Astrocyte of the spinal cord (primary cell): ENCODE results near the gene SEC24A.
"Not testable (repeated sequence)": the region's sequence is repeated elsewhere in the genome, so short reads cannot be mapped to it uniquely, and the experiment has no call there.

Experiments
- DNase-seq: peaks from one replicate; pipeline ENCODE4 v3.0.0; 2011; ENCODE audit warnings: low read depth, low spot score
- H3K4me3 ChIP-seq: 2 replicates; pipeline ENCODE4 v1.5.1; 2011; ENCODE audit warnings: low read depth, mild to moderate bottlenecking, low read length, moderate library complexity
- CTCF ChIP-seq: IDR thresholded peaks from 2 replicates; pipeline ENCODE4 v1.5.1; 2012; ENCODE audit warnings: low read depth, mild to moderate bottlenecking, low read length, inconsistent platforms
- in situ Hi-C: cut with HindIII; loops from 2 replicates; pipeline ENCODE4 v1.10.0; 2017; ENCODE audit warnings: low sequenced_read_pairs

The SEC24A gene

GRCh38 chr5:134649163-134649835, 714 bp downstream of the SEC24A start:
- DNase-seq = peak; percentile 15
- in situ Hi-C loops = no loop called here
- TF ChIP-seq CTCF = no peak
- H3K4me3 ChIP-seq = peak overlapping the region; percentile 79

GRCh38 chr5:134650660-134651059, 2.1 kb downstream of the SEC24A start:
- H3K4me3 ChIP-seq, DNase-seq, in situ Hi-C loops: not testable (repeated sequence)

GRCh38 chr5:134651531-134651930, 2.9 kb downstream of the SEC24A start:
- no peak for TF ChIP-seq CTCF
- in situ Hi-C loops = no loop called here
- no peak overlapping the region for H3K4me3 ChIP-seq
- no peak for DNase-seq

GRCh38 chr5:134656690-134657089, 8.1 kb downstream of the SEC24A start:
- H3K4me3 ChIP-seq = no peak overlapping the region
- TF ChIP-seq CTCF = no peak
- in situ Hi-C loops = no loop called here

GRCh38 chr5:134659456-134659855, 10.9 kb downstream of the SEC24A start:
- H3K4me3 ChIP-seq = no peak overlapping the region
- no peak for TF ChIP-seq CTCF
- DNase-seq = no peak
- in situ Hi-C loops = no loop called here

More at GRCh38 chr5:134656690-134657089, 8.1 kb downstream of the SEC24A start:
- no peak for DNase-seq

- no peak for TF ChIP-seq CTCF
- no peak for DNase-seq
- in situ Hi-C loops = no loop called here
- H3K4me3 ChIP-seq = no peak overlapping the region
Observed at GRCh38 chr5:134659922-134660321, 11.3 kb downstream of the SEC24A start.

GRCh38 chr5:134662971-134663370, 14.4 kb downstream of the SEC24A start:
- in situ Hi-C loops = no loop called here
- TF ChIP-seq CTCF = no peak
- no peak overlapping the region for H3K4me3 ChIP-seq
- DNase-seq = no peak
